ENCODE measurements around the gene STH.

- TF ChIP-seq POLR2AphosphoS5 (IDR thresholded peaks at IDR 0.05; ENCODE audit: low read depth): no peak
- no peak for TF ChIP-seq EZH2phosphoT487 (IDR thresholded peaks at IDR 0.05; ENCODE audit: unreplicated experiment)
- TF ChIP-seq CTCF (conservative IDR thresholded peaks at IDR 0.05; ENCODE audit: low read depth in 2 of 2): no peak
- no peak for TF ChIP-seq ZNF114 (CRISPR knock-in tag; IDR thresholded peaks at IDR 0.05)
- no peak for TF ChIP-seq ZNF331 (CRISPR knock-in tag; IDR thresholded peaks at IDR 0.05; ENCODE audit: low read depth)
- TF ChIP-seq, protein P1, sequence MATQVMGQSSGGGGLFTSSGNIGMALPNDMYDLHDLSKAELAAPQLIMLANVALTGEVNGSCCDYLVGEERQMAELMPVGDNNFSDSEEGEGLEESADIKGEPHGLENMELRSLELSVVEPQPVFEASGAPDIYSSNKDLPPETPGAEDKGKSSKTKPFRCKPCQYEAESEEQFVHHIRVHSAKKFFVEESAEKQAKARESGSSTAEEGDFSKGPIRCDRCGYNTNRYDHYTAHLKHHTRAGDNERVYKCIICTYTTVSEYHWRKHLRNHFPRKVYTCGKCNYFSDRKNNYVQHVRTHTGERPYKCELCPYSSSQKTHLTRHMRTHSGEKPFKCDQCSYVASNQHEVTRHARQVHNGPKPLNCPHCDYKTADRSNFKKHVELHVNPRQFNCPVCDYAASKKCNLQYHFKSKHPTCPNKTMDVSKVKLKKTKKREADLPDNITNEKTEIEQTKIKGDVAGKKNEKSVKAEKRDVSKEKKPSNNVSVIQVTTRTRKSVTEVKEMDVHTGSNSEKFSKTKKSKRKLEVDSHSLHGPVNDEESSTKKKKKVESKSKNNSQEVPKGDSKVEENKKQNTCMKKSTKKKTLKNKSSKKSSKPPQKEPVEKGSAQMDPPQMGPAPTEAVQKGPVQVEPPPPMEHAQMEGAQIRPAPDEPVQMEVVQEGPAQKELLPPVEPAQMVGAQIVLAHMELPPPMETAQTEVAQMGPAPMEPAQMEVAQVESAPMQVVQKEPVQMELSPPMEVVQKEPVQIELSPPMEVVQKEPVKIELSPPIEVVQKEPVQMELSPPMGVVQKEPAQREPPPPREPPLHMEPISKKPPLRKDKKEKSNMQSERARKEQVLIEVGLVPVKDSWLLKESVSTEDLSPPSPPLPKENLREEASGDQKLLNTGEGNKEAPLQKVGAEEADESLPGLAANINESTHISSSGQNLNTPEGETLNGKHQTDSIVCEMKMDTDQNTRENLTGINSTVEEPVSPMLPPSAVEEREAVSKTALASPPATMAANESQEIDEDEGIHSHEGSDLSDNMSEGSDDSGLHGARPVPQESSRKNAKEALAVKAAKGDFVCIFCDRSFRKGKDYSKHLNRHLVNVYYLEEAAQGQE (IDR thresholded peaks at IDR 0.05; ENCODE audit: unreplicated experiment): no peak
- TF ChIP-seq CREB1 (CRISPR knock-in tag; IDR thresholded peaks at IDR 0.05; ENCODE audit: low read depth): no peak
- no peak for TF ChIP-seq EZH2 (IDR thresholded peaks at IDR 0.05; ENCODE audit: low read depth, unreplicated experiment)
- TF ChIP-seq, protein P2, sequence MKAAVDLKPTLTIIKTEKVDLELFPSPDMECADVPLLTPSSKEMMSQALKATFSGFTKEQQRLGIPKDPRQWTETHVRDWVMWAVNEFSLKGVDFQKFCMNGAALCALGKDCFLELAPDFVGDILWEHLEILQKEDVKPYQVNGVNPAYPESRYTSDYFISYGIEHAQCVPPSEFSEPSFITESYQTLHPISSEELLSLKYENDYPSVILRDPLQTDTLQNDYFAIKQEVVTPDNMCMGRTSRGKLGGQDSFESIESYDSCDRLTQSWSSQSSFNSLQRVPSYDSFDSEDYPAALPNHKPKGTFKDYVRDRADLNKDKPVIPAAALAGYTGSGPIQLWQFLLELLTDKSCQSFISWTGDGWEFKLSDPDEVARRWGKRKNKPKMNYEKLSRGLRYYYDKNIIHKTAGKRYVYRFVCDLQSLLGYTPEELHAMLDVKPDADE (IDR thresholded peaks at IDR 0.05): no peak
- TF ChIP-seq JUNB (IDR thresholded peaks at IDR 0.05; ENCODE audit: unreplicated experiment): no peak
Measured at GRCh38 chr17:45977506-45977824, 21.6 kb upstream of the STH start.

Data from GM23338 (cell line).